GM21381 (cell line): ENCODE results near the gene MARCHF3.
"Not testable (repeated sequence)": the region's sequence is repeated elsewhere in the genome, so short reads cannot be mapped to it uniquely, and the experiment has no call there.

Experiments used
- ATAC-seq: cut with Tn5 transposase; IDR thresholded peaks from one replicate; pipeline ENCODE4 v1.9.1; 2021; ENCODE audit warnings: mild to moderate bottlenecking, moderate library complexity; ENCODE audit not compliant: unreplicated experiment

MARCHF3 gene

GRCh38 chr5:127053049-127053448 is 22.7 kb upstream of the MARCHF3 start:
- no peak for ATAC-seq

GRCh38 chr5:127051591-127051990 is 21.2 kb upstream of the MARCHF3 start:
- no peak for ATAC-seq

GRCh38 chr5:127046343-127047072 is 16.1 kb upstream of the MARCHF3 start:
- no peak for ATAC-seq

GRCh38 chr5:127042593-127042992 is 12.2 kb upstream of the MARCHF3 start:
- ATAC-seq: no peak

- ATAC-seq: no peak
These were observed 11.2 kb upstream of the MARCHF3 start for GRCh38 chr5:127041571-127041970.

- no peak for ATAC-seq
These were observed 10.6 kb upstream of the MARCHF3 start for GRCh38 chr5:127040796-127041520.

GRCh38 chr5:127038550-127038949 is 8.2 kb upstream of the MARCHF3 start:
- no peak for ATAC-seq

- no peak for ATAC-seq
These were observed 1.5 kb upstream of the MARCHF3 start for GRCh38 chr5:127031863-127032232.

- peak; percentile 12 for ATAC-seq
These were observed 947 bp upstream of the MARCHF3 start for GRCh38 chr5:127031147-127031862.

GRCh38 chr5:127029581-127030258 is 638 bp downstream of the MARCHF3 start:
- peak; percentile 10 for ATAC-seq

- ATAC-seq: no peak
These were observed 1.4 kb downstream of the MARCHF3 start for GRCh38 chr5:127028822-127029457.

GRCh38 chr5:127027539-127027938 is 2.8 kb downstream of the MARCHF3 start:
- no peak for ATAC-seq

- no peak for ATAC-seq
These were observed 4.2 kb downstream of the MARCHF3 start for GRCh38 chr5:127026166-127026565.

GRCh38 chr5:127025467-127025866 is 4.9 kb downstream of the MARCHF3 start:
- no peak for ATAC-seq

- no peak for ATAC-seq
These were observed 5.5 kb downstream of the MARCHF3 start for GRCh38 chr5:127024821-127025220.

- not testable (repeated sequence) for ATAC-seq
These were observed 6.7 kb downstream of the MARCHF3 start for GRCh38 chr5:127023552-127024191.

- no peak for ATAC-seq
These were observed 7.5 kb downstream of the MARCHF3 start for GRCh38 chr5:127022846-127023245.

- peak; percentile 58 for ATAC-seq
These were observed 10.4 kb downstream of the MARCHF3 start for GRCh38 chr5:127019928-127020327.

GRCh38 chr5:127016722-127017121 is 13.6 kb downstream of the MARCHF3 start:
- not testable (repeated sequence) for ATAC-seq

GRCh38 chr5:127015716-127016115 is 14.6 kb downstream of the MARCHF3 start:
- no peak for ATAC-seq
